HG03571 (cell line): ENCODE data around the gene SLC1A3.

ENCODE experiments used
- ATAC-seq: cut with Tn5 transposase; IDR thresholded peaks from one replicate; pipeline ENCODE4 v1.9.1; 2021; ENCODE audit not compliant: unreplicated experiment

Gene SLC1A3

DNA sequence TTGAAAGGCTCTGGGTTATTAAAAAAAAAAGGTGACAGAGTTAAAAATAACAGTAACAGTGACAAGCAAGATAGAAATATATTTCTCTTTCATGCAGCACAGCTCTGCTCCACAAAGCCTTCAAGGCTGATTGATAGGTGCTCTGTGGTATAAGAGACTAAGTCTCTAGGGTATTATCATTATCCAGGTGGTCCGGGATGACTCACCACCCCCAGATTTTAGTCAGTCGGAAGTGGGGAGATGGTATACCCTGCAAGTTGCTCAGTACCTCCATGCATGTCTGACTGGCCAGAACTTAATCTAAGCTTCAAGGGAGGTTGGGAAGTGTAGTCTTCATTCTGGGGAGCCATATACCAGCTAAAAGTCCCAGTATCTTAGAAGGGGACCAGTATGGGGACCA, 76.1 kb downstream of the SLC1A3 start:
- ATAC-seq = no peak

DNA sequence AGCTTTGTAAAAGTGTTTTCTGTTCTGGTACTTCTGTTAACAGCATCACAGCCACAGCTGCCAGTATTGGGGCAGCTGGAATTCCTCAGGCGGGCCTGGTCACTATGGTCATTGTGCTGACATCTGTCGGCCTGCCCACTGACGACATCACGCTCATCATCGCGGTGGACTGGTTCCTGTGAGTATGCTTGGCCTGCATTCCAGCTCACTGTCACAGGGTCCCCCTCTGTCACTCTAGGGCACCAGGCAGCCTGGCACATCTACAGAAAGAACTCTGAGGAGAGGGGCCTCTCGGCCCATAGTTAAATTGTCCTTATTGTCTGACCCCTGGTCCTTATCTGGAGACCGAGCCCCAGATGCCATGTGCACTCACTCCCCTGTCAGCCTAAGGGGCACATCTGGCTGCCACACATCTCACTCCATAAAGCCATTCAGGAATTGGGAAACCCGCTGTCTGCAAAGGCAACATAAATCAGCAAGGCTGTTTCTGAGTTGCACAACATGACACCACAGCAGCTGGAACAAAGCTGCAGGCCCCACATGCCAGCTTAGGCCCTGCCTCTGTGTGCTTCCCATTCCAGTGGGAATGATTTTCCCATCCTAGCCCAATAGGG, 77.5 kb downstream of the SLC1A3 start:
- no peak for ATAC-seq

DNA sequence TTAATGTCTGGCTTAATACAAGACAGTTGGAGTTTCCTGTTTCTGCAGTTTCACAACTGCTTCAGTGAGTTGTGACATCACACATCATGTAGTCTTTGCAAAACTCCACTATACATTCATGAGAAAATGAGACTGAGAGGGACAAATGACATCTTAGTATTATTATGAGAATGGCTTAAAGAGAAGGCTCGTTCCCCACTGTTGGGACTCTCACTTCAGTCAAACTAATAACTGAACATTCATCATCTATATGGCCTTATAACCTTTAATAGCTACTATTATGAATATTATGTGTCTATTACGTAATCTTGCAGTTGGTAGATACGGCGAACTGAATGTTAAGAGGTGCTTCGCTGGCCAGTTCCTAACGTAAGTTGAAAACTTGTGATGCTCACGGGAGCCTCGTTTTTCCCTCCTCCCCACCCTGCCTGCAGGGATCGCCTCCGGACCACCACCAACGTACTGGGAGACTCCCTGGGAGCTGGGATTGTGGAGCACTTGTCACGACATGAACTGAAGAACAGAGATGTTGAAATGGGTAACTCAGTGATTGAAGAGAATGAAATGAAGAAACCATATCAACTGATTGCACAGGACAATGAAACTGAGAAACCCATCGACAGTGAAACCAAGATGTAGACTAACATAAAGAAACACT, 79.4 kb downstream of the SLC1A3 start:
- ATAC-seq = peak; percentile 23

DNA sequence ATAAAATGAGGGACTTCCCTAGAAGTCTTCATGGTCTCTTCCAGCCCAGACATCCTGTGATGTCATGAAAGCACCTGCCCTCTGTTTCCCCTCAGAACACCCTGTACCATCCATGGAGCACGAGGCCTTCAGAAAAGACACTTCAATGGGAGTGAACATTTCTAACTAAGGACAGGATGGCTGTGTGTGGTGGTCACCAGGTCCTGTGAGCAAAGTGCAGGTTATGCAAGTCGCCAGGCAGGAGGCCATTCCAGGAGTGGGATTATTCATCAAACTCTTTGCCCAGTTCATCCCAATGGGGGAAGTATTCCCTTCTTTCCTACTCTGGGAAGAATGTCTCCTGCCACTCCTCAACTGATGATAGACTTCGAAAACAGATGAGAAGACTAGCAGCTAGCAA, 80.5 kb downstream of the SLC1A3 start:
- ATAC-seq = no peak

DNA sequence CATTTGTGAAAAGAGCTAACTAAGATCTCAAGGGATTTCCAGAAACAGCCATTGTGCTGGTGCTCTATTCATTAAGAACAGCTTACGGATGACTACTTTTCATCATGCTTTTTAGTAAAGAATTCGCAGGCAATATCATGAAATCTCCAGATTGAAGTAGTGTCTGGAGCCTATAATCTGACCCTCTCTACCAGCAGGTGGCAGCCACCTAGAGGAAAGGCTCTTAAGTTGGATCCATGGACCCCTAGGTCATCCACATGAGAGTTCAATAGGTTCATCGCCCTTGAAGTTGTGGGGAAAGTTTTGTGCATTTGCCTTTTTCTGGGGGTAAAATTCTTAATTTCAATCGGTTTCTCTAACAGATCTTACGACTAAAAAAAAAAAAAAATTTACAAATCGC, 82.3 kb downstream of the SLC1A3 start:
- ATAC-seq = no peak

DNA sequence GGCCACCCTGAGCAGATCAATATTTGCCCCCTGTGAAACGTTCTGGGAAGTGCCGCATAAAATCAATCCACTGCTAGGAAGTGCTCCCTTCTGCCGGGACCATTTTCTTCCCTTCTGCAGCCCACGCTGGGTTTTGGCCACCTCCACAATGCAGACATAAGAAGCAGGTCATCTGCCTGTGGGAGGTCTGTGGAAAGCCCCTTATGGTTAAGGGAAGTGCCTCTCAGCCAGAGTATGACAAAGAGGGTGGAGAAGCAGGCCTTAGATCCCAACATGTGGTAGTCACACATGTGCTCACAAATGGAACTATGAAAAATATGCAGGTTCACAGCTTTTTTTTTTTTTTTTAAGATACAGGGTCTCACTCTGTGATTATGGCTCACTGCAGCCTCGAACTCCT, 82.8 kb downstream of the SLC1A3 start:
- ATAC-seq = no peak

DNA sequence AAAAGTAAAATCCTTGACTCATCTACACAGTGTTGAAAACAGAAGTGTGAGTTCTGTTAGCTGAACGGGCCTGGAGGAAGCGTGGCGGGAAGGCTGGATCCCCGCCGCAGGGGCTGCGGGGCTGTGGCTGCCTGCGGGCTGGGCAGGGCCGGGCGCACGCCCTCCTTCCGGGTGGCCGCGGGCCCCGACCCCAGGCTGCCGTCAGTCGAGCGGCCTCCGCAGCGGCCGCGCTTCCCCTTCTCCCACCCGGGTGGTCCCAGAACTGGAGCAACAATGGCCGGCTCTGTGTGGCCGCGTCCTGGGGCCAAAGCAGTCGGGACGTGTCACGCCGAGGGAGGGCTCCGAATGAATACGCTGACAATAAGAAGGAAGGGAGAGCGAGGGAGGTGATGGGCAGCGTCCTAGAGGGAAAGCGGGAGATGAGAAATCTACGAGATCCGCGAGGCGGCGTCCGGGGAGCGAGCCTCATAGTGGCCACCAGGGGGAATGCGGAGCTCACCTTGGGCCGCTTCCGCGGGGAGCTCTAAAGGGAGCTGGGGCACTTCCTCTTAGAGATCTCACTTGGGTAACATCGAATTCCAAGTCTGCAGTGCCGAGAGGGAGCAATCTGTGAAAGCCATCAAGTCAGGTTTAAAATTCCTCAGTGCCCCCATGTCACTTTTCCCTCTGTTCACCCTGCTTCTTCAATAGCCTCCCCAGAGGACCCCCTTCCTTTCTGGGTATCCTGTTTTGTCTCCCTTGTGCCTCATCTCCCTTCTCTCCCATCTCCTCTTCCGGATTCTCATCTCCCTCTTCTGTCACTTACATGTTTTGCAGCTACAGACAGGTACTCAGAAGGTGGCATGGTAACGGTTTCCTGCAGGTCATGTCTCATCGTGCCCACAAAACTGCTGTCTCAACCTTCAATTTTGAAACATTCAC, 83.9 kb downstream of the SLC1A3 start:
- peak; percentile 77 for ATAC-seq

DNA sequence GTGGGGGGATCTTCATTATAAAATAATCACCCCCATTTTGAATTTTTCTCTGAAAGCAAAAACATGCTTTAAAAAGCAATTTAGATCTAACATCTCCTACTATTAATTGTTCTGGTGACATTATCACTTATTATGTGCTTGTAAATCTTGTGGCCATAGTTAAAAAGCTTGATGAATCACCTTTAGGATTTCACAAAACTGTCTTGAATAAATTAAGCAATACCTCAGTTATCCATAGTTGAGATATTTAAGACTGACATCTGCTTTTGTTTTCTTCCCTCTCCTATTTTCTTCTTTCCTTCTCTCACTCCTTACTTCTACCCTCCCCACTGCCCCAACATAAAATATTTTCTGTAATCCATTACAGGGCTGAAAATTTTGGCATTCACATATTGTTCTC, 84.8 kb downstream of the SLC1A3 start:
- ATAC-seq = no peak

DNA sequence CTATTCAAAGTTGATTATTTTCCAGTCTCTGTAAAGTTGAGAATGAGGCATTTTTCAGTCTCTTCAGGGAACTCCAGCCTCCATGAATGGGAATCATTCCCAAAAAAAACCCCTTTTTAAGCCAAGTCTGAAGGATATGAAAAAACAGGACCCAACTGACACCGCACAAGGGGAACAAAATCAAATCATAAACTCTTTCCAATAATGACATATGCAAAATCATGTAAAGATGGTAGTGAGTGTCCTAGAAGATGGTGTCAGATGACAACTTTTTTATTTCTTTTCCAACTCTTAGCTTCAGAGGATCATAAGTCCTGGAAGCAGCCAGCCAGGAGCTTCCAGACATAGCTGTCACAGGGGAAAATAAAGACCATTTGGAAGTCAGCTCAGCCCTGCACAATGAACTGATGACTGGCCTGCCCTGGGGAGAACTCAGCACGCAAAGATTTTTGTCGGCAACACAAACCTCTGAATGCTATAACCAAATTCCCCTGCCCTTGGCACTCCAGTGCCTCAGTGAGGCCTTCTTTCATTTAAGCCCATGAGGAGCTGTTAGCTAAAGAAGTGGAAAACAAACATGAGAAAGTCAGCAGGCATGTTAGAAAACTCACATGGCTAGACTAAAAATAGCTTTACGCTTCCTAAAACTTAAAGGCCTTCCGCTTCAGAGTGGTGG, 85.4 kb downstream of the SLC1A3 start:
- ATAC-seq = no peak

DNA sequence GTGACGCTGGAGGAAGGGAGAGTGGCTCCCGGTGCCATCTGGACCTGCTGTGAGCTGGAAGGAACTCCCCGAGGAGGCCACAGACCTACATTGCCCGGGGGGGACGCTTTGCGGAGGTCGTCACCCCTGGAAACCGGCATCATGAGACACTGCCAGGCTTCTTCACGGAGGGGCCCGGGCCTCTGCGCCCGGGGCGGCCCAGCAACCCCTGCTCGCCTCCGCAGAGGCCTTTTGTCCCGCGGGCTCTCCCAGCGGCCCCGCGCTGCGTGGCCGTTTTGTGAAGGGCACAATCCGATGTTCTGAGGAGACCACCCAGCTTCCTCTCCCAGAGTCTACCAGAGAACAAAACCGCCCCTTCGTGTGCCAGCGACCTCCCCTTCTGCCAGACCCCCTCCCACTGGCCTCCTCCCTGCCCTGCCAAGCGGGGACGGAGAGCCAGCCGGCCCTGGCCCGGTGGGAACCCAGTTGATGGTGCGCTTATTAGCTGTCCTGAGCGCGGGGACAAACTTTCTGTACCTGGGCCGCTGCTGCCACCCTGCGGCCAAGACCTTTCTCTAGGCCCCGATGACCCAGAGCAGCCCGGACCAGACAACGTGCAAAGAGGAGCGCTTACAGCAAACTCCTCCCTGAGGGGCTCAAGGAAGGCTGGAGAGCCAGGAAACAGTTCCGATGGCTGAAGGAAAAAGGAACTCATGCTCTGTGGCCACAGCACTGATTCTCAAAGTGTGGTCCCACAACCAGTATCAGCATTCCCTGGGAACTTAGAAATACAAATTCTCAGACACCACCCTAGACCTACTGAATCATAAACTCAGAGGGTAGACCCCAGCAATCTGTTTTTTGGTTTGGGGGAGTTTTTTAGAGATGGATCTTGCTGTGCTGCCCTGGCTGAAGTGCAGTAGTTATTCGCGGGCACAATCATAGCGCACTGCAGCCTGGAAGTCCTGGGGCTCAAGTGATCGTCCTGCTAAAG, 86.7 kb downstream of the SLC1A3 start:
- peak; percentile 64 for ATAC-seq

DNA sequence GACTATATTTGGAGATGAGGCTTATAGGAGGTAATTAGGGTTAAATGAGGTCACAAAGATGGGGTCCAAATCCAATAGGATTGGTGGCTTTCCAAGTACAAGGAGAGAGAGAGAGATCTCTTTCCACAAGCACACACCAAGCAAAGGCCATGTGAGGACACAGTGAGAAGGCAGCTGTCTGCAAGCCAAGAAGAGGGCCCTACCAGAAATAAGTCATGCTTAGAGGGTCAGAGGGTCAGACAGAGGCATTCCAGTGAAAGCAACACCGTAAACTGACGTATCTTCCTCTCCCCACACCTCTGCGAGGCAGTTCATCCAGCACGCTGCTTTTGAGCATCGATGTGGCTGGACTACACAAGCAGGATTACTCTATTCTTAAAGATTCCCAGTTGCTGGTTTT, 87.9 kb downstream of the SLC1A3 start:
- ATAC-seq = no peak

DNA sequence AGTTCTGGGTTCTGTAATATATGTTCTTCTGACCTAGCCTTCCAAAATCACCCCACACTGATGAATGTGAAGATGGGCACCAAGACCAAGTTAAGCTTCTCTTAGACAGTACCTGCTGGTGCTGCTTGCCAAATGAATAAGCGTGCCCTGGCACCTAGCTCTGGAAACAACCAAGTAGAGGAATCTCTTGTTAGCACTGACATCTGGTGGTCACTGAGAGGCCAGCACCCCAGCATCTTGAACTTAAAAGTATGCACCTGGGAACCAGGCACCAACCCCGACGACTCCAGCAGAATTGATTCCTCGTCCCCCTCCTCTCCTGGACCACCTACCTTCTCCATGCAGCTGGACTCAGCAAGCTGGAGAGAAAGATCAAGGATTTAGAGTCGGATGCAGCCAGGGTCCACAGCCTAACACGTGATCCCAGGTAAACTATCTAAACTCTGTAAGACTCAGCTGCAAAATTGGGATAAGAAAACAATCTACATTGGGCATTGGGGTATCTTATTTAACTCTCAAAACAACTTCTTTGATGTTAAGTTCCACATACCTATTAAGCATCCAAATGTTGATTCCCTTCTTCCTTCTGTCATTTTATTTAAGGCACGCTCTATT, 89.8 kb downstream of the SLC1A3 start:
- peak; percentile 42 for ATAC-seq

DNA sequence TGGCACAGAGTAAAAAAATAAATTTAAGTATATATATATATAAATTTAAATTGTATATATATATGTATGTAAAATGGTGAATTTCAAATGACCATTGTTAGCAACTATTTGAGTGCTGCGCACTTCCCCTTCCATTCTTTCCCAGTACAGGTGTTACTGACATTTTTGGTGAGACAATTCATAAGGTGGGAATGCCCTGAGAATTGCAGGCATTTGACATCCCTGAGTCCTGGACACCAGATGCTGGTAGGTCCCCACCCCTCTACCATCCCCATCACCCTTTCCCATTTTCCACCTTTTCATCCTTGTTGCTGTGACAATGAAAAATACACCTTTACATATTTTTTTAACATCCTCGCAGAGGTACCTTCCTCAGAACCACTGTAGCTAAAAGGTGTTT, 91.6 kb downstream of the SLC1A3 start:
- ATAC-seq = no peak

DNA sequence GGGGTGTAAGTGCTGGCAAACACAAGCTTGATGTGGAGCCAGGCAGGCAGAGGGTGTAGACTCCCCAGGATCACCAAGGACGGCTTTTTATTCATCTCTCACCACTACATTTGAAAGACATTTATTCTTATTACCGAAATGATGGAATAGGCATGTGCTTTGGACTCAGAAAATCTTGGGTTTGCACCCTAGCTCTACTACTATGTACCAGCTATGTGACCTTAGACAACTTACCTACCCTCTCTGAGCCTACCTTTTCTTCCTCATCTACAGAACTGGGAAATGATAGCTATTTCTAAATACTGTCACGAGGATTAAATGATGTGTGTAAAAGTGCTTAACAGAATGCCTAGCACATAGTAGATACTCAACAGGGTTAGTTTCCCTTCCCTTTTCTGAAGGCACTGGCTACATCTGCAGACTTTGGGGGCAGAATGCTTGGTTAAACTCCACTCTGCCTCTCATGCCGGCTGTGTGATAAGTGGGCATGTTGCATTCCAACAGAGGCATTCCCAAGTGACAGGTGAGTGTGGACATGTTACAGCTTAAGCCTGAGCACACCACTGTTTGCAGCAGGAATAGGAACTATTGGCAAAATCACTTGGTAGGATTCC, 94.8 kb downstream of the SLC1A3 start:
- ATAC-seq = peak; percentile 96

DNA sequence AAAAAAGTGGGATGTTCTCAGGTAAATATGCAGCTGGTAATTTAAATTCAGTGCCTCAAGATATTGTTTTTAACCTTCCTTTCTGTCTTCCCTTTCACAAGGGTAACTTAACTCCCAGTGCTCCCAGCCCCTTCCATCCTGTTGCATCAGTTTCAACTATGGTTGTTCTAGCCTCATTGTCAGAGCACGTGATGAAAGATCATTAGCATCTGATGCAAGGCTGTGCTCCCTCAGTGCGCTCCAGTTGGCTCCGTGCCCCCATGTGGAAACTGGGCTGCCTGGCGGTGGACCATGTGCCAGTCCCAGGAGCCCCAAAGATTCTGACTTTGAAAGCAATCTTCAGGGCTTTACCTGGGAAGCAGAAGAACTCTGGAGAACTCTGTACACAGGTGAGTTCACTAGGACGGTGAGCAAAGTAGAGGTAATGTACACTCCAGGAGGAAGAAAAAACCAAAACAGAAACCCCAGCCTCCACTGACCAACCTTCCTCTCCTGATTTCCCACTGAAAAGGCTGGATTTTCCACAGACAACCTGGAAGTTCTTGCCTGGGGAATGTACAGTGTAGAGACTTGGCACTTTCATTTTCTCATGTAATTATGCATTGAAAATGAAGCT, 96.9 kb downstream of the SLC1A3 start:
- ATAC-seq = no peak

DNA sequence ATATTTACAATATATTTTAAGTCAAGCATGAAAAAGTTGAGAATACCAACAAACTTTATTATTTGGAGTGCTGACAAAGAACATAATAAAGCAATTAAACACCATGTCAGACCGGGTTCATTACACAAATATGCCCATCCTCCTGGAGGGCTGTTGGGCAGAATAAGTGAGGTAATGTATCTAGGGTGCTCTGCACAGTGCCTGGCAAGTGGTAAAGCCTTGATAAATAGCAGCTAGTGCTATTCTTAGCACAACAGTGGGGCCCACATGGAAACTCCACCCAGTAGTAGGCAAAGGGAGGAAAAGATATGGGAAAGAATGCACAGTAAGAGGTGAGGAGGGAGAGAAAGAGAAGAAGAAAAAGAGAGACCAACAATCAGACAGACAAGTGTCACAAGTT, 97.7 kb downstream of the SLC1A3 start:
- no peak for ATAC-seq

DNA sequence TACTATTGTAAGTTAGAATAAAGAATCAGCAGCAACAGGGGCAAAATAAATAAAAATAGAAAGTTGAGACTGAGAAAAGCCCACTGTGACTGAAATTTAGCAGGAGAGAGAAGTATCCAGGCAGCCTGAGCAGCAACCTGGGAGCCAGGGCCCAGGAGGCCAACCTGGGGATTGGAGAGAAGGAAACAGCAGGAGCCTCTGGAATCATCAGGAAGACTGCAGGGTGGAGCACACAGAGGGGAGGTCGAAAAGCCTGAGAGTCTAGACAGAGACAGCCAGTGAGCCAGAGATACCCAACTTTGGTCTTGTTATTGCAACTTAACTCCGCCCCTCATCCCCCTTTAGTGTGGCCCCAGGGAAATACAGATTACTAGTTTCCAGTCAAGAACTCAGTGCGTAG, 98.6 kb downstream of the SLC1A3 start:
- no peak for ATAC-seq

DNA sequence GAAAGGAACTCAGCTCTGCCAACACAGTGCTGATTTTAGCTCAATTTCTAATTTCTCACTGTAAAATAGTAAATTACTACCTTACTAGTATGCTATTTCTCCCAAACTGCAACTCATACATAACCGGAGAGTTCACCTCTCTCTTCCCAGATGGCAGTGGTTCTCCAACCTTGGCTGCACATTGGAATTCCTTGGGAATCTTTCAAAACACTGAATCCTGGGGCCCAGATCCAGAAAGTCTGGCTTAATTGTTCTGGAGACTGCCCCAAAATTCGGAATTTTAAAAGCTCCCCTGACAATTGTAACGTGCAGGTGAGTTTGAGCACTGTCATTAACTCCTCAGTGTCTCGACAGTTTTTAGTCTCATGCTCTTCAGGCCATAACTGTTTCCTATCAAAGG, 100.3 kb downstream of the SLC1A3 start:
- no peak for ATAC-seq

DNA sequence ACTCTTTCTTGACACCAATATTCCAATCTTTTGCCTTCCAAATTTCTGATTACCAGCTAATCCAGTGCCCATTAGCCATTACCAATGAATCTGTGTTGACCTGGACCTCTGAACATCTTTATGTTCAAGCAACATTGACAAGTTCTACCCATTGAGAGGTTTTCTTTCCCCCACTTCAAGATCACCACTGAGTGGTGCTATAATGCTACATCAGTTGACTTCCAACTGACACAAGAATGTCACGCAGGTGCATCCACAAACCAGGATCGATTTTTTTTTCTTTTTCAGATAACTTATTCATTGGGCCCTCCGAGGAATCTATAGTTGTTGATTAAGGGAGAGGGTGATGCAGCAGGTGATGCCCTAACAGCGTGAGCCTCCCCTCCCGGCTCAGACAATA, 102.6 kb downstream of the SLC1A3 start:
- no peak for ATAC-seq
